KOPT-K1 (cell line): Measurements from ENCODE around the gene METTL6.
"Not testable (repeated sequence)": the region's sequence is repeated elsewhere in the genome, so short reads cannot be mapped to it uniquely, and the experiment has no call there.

ENCODE experiments used
- H3K27ac ChIP-seq: fragments of 200-600 bp; sonication (generic); 2 replicates; pipeline ENCODE4 v1.5.1; 2016; ENCODE audit warnings: antibody characterized with exemption, mild to moderate bottlenecking, low read depth, low read length; ENCODE audit not compliant: poor library complexity, severe bottlenecking
- H3K36me3 ChIP-seq: fragments of 200-600 bp; sonication (generic); 2 replicates; pipeline ENCODE4 v1.5.1; 2017; ENCODE audit warnings: antibody characterized with exemption, mild to moderate bottlenecking, low read length, moderate library complexity; ENCODE audit not compliant: insufficient read depth
- H3K9me3 ChIP-seq: fragments of 200-600 bp; sonication (generic); 2 replicates; pipeline ENCODE4 v1.5.1; 2017; ENCODE audit warnings: antibody characterized with exemption, low read length, mild to moderate bottlenecking; ENCODE audit not compliant: insufficient read depth, poor library complexity, severe bottlenecking

The METTL6 gene

GRCh38 chr3:15399970-15400369 is 27.4 kb downstream of the METTL6 start:
- Histone ChIP-seq H3K36me3 (no peaks in the 10 kb centered on the region), H3K9me3 (no peaks in the 10 kb centered on the region), H3K27ac (no peak overlapping the region)

DNA sequence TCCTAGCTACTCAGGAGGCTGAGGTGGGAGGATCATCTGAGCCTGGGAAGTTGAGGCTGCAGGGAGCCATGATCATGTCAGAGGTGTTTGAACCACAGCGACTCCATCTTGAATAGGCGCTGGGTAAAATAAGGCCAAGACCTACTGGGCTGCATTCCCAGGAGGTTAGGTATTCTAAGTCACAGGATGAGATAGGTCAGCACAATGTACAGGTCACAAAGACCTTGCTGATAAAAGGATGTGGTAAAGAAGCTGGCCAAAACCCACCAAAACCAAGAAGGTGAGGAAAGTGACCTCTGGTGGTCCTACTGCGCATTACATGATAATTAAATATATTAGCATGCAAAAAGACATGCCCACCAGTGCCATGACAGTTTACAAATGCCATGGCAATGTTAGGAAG is 28.6 kb downstream of the METTL6 start:
- not testable (repeated sequence) for H3K36me3 ChIP-seq, H3K27ac ChIP-seq, H3K9me3 ChIP-seq

DNA sequence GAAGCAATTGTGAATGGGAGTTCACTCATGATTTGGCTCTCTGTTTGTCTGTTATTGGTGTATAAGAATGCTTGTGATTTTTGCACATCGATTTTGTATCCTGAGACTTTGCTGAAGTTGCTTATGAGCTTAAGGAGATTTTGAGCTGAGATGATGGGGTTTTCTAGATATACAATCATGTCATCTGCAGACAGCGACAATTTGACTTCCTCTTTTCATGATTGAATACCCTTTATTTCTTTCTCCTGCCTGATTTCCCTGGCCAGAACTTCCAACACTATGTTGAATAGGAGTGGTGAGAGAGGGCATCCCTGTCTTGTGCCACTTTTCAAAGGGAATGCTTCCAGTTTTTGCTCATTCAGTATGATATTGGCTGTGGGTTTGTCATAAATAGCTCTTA is 34.1 kb downstream of the METTL6 start:
- not testable (repeated sequence) for H3K36me3 ChIP-seq, H3K27ac ChIP-seq, H3K9me3 ChIP-seq

GRCh38 chr3:15391007-15391406 is 36.3 kb downstream of the METTL6 start:
- Histone ChIP-seq H3K27ac (no peak overlapping the region), H3K9me3 (peaks cover 7% of the 10 kb centered on the region), H3K36me3 (no peaks in the 10 kb centered on the region)

DNA sequence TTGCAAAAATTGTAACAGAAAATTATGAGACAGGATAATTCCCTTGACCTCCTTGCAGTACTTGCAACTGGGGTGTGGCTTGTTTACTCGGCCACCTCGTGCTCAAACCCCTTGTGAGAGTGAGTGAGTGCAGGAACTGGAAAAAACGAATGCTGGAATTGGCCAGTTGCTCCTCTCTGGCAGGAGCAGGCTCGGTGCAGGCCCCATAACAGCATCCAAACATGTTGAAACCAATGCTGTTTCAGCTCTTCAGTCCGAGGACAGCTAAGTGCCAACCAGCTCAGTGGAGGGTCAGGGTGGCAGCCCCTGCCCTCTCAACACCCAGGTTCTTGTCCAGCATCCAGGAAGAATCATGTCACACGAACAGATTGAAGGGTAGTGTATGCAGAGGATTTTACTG is 36.9 kb downstream of the METTL6 start:
- Histone ChIP-seq H3K36me3 (no peaks in the 10 kb centered on the region), H3K9me3 (peaks cover 9% of the 10 kb centered on the region), H3K27ac (no peak overlapping the region)

DNA sequence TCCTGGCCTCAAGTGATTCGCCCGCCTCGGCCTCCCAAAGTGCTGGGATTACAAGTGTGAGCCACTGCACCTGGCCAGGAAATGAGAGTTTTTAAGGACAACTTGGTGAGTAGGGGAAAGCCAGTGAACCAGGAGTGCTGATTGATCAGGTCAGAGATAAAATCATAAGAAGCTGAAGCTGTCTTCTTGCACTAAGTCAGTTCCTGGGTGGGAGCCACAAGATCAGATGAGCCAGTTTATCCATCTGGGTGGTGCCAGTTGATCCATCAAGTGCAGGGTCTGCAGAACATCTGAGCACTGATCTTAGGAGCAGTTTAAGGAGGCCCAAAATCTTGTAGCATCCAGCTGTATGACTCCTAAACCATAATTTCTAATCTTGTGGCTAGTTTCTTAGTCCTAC is 39.0 kb downstream of the METTL6 start:
- H3K9me3 ChIP-seq, H3K36me3 ChIP-seq, H3K27ac ChIP-seq: not testable (repeated sequence)

DNA sequence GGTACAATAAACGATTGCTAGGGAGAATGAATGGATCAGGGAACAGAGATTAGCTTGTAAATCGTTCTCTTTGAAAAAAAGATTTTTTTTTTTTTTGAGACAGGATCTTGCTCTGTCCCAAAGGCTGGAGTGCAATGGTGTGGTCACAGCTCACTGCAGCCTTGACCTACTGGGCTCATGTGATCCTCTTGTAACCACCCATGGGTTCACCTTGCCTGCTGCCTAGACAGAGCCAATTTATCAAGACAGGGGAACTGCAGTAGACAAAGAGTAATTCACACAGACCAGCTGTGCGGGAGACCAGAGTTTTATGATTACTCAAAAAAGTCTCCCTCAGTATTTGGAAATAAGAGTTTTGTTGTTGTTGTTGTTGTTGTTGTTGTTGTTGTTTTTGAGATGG is 39.6 kb downstream of the METTL6 start:
- no peak overlapping the region for H3K27ac ChIP-seq
- H3K9me3 ChIP-seq = peaks cover 9% of the 10 kb centered on the region
- H3K36me3 ChIP-seq = no peaks in the 10 kb centered on the region

GRCh38 chr3:15387171-15387581 is 40.2 kb downstream of the METTL6 start:
- Histone ChIP-seq H3K9me3 (peaks cover 9% of the 10 kb centered on the region), H3K27ac (no peak overlapping the region), H3K36me3 (no peaks in the 10 kb centered on the region)

- not testable (repeated sequence) for H3K27ac ChIP-seq, H3K9me3 ChIP-seq, H3K36me3 ChIP-seq
These were observed 40.7 kb downstream of the METTL6 start for GRCh38 chr3:15386654-15386955.

DNA sequence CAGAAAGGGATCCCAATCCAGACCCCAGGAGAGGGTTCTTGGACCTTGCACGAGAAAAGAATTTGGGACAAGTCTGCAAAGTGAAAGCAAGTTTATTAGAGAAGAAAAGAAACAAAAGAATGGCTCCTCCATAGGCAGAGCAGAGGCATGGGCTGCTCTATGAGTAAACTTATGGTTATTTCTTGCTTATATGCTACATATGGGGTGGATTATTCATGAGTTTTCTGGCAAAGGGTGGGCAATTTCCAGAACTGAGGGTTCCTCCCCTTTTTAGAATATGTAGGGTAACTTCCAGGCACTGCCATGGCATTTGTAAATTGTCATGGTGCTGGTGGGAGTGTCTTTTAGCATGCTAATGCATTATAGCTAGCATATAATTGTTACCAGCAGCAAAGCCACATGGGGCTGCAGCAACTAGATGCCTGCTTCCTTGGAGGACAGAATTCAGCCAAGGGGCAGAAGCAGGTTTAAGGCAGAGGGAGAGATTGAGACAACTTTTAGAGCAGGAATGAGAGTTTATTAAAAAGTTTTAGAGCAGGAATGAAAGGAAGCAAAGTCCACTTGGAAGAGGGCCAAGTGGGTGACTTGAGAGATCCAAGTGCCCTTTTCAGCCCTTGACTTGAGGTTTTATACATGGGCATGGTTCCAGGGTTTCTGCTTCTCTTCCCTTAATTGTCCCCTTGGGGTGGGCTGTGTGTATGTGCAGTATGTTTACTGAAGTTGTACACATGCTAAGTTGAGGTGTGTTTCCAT is 41.3 kb downstream of the METTL6 start:
- no peak overlapping the region for H3K27ac ChIP-seq
- H3K9me3 ChIP-seq = peaks cover 9% of the 10 kb centered on the region
- no peaks in the 10 kb centered on the region for H3K36me3 ChIP-seq

DNA sequence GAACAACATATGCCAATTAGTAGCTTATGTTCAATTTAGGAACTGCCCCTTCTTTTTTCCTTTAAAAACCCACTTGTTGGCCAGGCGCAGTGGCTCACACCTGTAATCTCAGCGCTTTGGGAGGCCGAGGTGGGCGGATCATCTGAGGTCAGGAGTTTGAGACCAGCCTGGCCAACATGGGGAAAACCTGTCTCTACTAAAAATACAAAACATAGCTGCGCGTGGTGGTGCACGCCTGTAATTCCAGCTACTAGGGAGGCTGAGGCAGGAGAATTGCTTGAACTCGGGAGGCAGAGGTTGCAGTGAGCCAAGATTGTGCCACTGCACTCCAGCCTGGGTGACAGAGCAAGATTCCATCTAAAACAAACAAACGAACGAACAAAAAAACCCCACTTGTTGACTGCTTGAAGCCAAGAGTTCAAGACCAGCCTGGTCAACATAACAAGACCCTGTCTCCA is 42.1 kb downstream of the METTL6 start:
- H3K27ac ChIP-seq, H3K36me3 ChIP-seq, H3K9me3 ChIP-seq: not testable (repeated sequence)

- Histone ChIP-seq H3K9me3 (peaks cover 9% of the 10 kb centered on the region), H3K27ac (no peak overlapping the region), H3K36me3 (no peaks in the 10 kb centered on the region)
These were observed 42.7 kb downstream of the METTL6 start for GRCh38 chr3:15384510-15385237.

DNA sequence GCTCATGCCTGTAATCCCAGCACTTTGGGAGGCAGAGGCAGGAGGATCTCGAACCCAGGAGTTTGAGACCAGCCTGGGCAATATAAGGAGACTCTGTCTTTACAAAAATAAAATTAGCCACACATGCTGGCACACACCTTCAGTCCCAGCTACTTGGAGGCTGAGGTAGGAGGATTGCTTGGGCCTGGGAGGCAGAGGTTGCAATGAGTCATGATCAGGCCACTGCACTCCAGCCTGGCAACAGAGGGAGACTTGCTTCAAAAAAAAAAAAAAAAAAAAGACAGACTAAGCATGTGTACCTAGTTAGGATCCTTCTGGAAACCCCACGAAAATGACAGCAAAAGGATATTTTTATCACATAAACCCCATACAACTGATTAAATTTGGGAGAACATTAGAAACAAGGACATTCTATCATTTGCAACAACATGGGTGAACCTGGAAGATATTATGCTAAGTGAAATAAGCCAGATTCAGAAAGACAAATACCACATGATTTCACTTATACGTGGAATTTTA is 44.9 kb downstream of the METTL6 start:
- Histone ChIP-seq H3K9me3 (peaks cover 9% of the 10 kb centered on the region), H3K36me3 (no peaks in the 10 kb centered on the region), H3K27ac (no peak overlapping the region)

- Histone ChIP-seq H3K9me3 (peaks cover 4% of the 10 kb centered on the region), H3K27ac (no peak overlapping the region), H3K36me3 (no peaks in the 10 kb centered on the region)
These were observed 46.1 kb downstream of the METTL6 start for GRCh38 chr3:15380980-15381890.
